GF-D8 (cell line): ENCODE measurements around the gene MYO1E.
"Not testable (repeated sequence)": the region's sequence is repeated elsewhere in the genome, so short reads cannot be mapped to it uniquely, and the experiment has no call there.

Experiments
- DNase-seq: peaks from one replicate; lab custom pipeline; 2025; lab: John Stamatoyannopoulos, UW

The MYO1E gene

DNA sequence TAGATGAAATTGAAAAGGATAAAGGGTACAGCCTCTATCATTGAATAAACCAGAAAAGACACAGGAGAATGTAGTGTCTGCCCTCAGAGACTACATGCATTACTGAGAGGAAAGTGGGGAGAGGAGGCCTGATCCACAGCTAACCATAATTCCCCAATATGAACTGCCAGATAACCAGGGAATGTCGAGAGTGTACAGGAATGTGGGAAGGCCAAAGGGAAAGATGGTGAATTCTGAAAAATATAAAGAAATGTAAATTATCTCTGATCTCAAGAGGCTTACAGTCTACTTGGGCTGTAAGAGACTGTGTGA is 22.3 kb downstream of the MYO1E start:
- no peak for DNase-seq

DNA sequence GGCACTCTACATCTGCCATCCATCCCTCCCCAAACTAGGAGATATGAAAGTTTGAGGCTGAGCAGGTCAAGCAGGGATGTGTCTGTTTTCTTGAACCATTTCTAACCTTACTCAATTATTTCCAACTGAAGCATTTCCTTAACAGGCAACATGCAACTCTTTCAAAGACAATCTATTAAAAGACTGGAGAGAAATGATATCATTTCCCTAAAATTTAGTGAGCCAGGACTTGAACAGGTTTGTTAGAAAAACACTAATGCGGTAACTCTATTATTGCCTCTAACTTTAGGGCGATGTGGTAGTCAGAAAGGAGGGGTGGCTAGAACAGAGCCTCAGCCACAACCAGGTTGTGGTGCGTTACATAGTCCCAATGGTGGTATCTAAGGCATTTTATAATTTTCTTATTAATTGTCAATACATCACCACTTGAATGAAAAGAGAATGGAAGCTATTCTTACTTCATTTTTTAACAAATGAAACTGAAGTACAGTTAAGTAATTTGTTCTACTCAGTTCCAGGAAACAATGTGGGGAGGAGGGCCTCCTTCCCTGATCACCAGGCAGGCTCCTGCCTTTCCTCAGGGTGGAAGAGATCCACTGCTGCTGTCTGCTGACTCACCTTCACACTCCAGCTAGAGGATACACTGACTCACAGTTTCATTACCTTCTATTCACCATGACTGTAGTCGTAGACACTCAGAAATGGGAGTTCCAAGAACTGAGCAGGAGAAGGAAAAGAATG is 22.8 kb downstream of the MYO1E start:
- DNase-seq = no peak

DNA sequence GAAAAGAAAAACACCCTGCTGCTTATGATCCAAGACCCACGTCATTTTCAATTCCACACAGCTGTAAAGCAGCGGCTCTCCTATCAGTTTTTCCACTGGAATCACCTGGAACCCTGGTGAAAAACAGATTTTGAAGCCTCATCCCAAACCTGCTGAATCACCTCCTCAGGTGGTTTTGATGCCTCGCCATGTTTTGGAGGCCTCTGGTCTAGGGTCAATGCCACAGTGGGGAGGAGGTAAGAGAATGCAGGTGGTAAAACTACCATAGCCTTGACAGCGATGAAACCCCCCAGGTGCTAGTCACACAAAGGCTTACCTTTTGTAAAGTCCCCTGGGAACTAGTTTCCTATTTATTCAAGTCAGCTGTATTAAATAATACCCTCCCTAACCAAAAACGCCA is 24.8 kb downstream of the MYO1E start:
- DNase-seq = no peak

DNA sequence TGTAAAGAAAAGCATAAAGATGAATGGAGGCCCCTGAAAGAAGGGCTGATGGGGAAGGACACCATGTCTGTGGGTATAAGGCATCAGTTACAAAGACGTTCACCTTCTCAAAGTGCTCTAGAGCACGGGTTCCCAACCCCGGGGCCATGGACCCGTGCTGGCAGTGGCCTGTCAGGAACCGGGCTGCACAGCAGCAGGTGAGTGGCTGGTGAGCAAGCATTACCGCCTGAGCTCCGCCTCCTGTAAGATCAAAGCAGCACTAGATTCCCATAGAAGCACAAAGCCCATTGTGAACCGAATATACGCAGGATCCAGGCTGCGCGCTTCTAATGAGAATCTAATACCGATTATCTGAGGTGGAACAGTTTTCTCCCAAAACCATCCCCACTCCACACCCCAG is 25.7 kb downstream of the MYO1E start:
- DNase-seq = no peak

DNA sequence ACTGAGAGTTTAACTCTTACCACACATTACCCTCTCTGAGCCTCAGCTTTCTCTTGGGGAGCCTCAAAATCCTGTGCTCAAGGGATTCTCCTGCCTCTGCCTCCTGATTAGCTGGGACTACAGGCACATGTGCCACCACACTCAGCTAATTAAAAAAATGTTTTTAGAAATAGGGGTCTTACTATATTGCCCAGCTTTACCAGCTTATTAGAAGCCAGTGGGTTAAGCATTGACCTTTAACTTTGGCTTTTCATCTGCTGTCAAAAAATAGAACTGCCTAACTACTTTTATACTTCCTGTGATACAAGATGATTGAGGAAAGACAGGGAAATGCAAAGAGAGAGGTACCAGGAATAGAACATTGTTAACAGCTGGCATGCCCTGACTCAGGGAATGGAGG is 27.3 kb downstream of the MYO1E start:
- DNase-seq = no peak

DNA sequence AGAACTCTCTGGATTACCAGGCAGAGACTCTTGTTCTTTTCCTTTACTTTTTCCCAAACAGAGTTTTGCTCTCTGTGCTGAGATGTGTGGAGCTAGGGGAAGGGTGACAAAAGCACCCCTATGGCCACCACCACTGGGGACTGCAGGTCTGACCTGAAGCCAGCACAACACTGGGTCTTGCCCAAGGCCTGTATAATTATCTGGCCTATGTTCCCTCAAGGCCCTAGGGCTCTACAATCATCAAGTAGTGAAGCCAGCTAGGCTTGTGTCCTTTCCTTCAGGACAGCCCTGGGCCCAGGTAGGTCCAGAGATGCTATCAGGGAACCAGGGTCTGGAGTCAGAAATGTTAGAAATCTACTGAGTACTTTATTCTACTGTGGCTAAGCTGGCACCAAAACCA is 28.4 kb downstream of the MYO1E start:
- no peak for DNase-seq

DNA sequence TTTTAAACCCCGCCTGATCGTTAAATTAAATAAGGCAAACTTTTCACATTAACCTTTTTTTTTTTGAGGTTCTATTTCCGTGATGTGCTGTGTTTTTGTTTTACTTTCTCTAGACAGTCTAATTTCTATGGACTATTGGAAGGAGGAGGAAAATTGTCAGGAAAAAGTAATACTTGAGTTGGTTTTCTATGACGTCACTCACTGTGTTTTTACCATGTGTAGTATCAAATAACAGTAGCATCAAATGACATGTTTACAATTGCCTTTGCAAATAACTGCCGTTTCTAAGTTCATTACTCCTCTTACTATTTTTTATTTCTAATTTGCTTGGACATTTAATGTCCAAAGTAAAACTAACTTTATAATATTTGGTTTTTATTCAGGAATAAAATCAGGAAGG is 32.3 kb downstream of the MYO1E start:
- no peak for DNase-seq

DNA sequence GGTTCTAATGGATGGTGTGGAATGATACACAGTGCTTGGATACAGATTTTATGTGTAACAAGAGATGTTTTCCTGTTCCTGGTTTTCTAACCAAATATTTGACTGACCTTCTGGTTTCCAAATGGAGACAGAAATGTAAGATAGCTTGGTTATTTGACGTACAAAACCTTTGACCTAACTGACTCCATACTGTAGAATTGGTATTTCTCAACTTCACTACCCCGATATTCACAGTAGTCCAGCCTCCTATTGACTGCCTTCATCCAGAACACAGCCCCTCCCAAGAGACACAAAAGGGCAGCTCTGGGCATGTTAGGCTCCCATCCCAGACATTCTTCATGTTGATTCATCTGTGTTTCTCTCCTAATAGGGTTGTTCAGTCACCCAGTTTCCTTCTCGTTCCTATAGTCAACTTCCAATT is 33.4 kb downstream of the MYO1E start:
- DNase-seq = no peak

DNA sequence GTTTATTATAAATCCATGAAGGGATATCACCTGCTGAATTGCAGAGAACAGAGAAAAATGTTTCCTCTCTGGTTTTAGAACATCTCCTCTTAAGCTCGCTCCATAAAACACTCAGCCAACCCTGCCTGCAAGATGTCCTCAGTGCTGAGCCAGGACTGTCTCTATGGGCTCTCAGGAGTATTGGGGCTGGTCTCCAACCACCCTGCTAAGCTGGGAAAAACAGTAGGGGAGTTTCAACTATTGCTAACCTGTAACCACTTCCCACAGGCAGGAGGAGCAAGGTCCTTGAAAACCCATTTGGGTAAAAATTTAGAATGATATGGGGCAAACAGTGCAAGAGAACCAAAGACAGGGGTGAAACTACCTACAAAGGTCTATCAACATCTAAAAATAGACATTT is 34.3 kb downstream of the MYO1E start:
- DNase-seq = no peak

DNA sequence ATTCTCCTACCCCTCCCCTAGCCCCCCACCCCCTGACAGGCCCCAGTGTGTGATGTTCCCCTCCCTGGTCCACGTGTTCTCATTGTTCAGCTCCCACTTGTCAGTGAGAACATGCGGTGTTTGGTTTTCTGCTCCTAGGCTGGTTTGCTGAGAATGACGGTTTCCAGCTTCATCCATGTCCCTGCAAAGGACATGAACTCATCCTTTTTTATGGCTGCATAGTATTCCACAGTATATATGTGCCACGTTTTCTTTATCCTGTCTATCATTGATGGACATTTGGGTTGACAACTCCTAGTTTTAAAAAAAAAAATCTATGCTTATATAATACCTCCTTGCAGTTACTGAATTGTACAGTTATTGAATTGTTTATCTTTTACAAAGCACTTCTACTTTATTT is 35.9 kb downstream of the MYO1E start:
- not testable (repeated sequence) for DNase-seq

DNA sequence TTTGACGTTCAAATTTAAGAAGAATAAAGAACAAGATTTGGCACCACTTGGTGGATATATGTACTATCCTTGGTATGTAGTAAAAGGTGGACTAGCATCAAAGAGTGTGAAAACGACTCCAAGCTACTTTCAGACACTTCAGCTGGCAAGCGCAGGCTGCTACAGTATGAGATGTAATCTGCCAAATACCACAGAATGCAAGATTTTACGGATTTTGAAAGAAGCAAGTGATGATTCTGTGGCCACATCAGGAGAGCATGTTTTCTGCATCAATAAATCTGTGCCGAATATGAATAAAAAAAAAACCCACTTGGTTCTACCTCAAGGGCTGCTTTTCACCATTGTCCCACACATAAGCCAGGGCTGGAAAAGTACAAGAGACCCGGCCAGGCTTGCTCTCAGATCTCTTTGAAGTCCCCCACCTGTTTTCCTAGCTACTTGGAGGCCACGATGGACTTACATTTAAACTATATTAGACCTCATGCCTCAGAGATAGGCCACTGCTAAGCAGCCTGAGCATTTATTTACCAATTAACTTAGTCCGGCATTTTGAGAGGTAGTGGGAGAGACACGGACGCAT is 37.4 kb downstream of the MYO1E start:
- DNase-seq = no peak

DNA sequence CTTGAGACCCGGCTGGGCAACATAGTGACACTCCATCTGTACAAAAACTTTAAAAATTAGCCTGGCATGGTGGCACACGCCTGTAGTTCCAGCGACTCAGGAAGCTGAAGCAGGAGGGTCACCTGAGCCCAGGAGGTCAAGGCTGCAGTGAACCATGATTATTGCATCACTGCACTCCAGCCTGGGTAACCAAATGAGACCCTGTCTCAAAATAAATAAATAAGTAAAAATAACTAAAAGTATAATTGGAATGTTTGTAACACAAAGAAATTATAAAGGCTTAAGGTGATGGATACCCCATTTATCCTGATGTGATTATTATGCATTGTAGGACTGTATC is 38.6 kb downstream of the MYO1E start:
- no peak for DNase-seq

DNA sequence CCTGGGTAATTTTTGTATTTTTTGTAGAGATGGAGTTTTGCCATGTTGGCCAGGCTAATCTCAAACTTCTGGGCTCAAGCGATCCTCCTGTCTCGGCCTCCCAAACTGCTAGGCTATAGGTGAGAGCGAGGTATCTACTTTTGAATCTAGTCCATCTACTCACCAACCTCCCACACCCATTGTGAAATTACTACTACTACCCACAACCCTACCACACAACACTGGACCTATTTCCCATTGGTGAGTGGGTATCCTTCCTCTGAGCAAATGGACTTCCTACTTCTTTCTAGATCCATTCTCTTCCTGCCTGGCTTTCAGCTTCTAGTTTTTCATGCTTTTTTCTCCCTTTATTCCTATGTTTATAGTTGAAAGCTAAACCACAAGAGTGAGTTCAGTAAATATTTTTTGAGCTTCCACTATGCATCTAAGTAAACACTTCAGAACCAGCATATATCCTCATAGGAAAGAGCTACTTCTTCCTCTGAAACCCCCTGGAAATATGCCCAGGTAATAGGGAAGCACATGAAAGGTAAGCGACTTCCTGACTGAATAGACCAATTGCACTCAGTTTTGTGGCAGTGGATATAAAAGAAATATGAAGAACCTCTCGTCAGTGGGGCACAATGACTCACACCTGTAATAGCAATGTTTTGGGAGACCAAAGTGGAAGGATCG is 39.1 kb downstream of the MYO1E start:
- DNase-seq = no peak

DNA sequence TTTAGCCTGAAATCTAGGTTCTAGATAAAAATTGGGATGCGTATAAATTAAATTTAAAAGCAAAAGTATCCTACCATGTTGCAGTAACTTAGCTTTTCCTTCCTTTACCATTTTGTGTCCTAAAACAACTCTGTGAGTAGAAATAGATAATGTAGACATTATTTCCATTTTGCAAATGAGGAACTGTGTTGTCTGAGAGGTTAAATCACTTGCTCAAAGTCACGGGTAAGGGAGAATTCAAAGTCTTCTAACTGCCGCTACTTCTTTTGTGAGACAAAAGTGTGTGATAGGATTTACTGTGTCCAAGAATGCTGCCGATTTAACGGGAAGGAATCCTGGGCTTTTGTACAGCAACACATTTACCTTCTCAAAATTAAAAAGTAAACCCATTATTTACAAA is 40.7 kb downstream of the MYO1E start:
- DNase-seq = no peak

DNA sequence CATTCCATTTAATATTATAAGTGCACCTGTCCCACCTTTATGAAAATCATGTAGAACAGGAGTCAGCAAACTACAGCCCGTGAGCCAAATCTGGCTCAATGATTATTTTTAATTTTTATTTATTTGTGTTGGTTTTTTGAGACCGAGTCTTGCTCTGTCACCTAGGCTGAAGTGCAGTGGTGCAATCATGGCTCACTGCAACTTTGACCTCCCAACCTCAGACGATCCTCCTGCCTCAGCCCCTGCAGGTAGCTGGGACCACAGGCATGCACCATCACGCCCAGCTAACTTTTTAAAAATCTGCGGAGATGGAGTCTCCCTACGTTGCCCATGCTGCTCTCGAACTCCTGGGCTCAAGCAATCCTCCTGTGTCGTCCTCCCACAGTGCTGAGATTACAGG is 42.0 kb downstream of the MYO1E start:
- DNase-seq = no peak

DNA sequence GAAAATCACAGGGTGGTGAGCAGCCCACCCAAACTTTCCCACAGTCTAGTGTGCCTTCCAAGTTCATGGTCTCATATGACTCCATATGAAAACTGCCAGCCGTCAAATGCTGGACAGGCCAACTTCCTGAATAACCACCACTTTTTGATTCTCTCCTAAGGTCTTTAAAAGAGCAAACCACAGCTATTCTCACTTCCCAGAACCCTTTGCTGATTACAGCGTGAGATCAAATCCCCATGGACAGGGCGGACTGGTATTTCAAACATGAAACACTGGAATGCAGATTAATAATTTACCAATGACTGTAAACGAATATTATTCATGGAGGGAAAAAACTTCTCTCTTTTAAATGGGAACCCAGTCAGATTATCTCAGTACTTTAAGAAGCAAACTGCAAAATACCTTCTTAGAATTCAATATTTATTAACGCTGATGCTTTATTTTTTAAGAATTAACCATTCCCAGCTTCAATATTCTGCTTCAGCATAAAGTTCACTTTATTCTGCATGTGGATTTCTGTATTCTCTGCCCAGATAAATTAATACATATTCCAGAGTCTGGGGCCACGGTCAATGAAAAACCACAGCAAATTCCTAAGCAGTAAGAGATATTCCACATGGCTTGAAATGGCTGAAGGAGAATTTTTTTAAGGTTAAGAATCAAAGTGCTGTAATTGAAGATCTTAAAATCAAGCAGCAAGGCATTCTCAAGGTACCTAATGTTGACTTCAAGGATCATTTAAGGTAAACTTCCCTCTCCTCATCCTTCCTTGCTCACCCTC is 42.9 kb downstream of the MYO1E start:
- no peak for DNase-seq

DNA sequence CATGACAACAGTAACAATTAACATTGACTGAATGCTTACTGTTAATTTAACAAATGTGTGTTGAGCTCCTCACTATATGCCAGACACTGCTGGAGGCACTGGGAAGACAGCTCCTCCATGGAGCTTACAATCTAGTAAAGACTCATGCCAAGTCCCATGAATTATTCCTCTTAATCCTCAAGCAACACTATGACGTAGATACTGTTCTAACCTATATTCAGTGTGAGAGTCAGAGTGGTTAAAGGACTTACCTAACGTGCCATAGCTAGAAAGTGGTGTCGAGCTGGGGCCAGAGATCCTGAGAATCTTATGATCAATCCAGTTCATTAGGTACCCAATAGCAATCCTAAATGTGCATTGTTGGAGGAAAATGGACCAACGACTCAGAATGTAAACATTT is 43.6 kb downstream of the MYO1E start:
- DNase-seq = no peak

DNA sequence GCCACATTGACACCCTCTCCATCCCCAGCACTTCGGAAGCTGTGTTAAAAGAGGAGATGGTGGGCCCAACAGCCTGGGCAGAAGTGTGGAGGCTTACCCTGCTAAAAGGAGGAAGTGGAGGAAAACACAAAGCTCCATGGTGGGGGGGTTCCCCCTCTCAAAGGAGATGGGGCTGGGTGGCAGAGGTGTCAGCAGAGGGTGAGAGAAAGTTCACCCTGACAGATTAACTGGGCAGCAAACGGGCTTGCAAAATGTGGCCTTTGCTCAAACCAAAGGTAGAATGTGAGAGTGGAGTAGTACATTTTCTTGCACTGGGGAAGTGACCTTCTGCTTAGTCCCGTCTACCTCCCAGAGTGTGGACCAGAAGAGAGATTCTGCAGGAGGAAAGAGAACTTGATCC is 44.7 kb downstream of the MYO1E start:
- no peak for DNase-seq

DNA sequence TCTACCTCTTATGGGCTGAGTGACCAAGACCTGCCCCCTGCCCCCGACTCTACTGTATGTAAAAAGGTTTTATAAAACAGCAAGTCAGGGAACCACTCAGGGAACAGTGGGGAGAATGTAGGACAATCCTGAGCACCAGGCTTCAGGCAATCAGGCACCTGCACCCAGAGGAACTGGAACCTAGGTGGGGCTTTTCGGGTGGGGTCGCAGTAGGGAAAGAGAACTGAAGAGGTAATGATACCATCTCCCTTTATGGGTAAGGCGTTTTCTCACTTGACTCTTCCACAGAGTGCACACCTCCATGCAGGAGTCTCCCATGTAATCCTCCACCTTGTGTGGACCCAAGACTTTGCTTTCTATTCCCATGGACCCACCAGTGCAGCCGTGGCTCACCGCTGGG is 45.8 kb downstream of the MYO1E start:
- DNase-seq = no peak

DNA sequence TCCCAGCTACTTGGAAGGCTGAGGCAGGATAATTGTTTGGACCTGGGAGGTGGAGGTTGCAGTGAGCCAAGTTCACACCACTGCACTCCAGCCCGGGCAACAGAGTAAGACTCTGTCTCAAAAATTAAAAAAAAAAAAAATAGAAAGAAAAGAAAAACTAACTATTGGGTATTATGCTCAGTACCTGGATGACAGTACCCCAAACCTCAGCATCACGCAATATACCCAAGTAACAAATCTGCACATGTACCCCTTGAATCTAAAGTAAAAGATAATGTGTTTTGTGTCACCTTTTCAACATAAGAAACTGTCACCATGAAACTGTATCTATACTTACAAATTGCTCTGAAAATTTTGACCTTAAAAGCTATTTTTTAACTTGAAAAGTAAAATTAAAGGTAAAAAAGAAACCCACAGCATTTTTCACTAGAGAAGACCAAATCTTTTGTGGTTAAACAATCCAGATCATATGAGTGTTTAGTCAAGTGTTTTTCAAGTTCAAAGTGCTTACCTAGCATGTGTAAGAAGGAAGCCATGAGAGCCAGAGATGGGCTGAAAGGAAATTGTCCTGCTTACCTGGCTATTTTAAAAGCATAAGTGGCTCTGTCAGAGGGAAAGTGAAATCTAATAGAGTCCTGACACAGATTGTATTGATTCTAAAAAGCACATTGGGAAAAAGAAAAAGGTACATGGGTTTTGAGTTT is 50.5 kb downstream of the MYO1E start:
- DNase-seq = no peak

DNA sequence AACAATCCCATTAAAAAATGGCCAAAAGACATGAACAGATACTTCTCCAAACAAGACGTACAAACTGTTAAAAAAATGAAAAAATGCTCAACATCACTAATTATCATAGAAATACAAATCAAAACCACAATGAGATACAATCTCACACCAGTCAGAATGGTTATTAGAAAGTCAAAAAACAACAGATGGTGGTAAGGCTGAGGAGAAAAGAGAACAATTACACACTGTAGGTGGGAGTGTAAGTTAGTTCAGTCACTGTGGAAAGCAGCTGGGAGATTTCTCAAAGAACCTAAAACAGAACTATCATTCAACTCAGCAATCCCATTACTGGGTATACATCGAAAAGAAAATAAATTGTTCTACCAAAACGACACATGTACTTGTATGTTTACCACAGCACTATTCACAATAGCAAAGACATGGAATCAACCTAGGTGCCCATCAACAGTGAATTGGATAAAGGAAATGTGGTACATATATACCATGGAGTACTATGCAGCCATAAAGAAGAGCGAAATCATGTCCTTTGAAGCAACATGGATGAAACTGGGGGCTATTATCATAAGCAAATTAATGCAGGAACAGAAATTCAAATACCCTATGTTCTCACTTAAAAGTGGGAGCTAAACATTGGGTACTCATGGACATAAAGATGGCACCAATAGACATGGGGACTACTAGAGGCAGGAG is 51.5 kb downstream of the MYO1E start:
- DNase-seq = no peak

DNA sequence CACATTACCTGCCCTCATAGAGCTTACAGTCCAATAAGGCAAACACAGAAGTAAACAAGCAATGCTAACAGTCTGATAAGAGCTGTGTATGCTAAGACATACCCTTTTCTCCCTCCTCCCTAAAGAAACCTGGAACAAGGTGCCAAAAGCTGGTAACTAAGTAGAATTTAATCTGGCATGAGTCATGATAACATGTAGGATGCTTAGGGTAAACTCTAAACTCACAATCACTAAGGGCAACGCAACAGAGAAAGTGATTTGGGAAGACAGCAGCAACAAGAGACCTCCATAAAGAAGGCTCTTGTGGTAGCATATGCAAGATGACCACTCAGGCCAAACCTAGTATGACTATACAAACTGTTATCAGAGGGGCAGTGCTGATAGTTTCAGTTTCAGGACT is 55.5 kb downstream of the MYO1E start:
- DNase-seq = no peak
